Natural killer cell (primary cell): Measurements from ENCODE around the gene ZSWIM4. TPM values are rescaled to one million over a fixed set of nuclear protein-coding genes. Genes with fewer than 3 reads are reported as not detected.
"Not testable (repeated sequence)": the region's sequence is repeated elsewhere in the genome, so short reads cannot be mapped to it uniquely, and the experiment has no call there.

Experiments
- ATAC-seq, 3 donors: fragments of 150-1000 bp in 2 of 3; fragments of 200-7000 bp in 1 of 3; cut with Tn5 transposase; 1 replicate in 1 of 3; 2 replicates in 2 of 3; pipeline ENCODE4 v1.10.0; 2021; ENCODE audit warnings: mild to moderate bottlenecking in 2 of 3, moderate library complexity in 2 of 3
- DNase-seq, 2 donors: peaks; one replicate each; pipeline versions ENCODE4 v3.0.0 to v3.0.0-alpha.2; 2013 to 2021; ENCODE audit warnings: mixed read lengths in 1 of 2
- H3K27ac ChIP-seq: one replicate; pipeline ENCODE4 v1.5.1; 2013; ENCODE audit warnings: mild to moderate bottlenecking, low read length
- H3K27me3 ChIP-seq: one replicate; pipeline ENCODE4 v1.6.1; 2013; ENCODE audit warnings: low read length; ENCODE audit not compliant: control insufficient read depth, insufficient read depth
- H3K36me3 ChIP-seq: one replicate; pipeline ENCODE4 v1.6.1; 2013; ENCODE audit warnings: low read length; ENCODE audit not compliant: control insufficient read depth, insufficient read depth
- H3K4me1 ChIP-seq: one replicate; pipeline ENCODE4 v1.6.1; 2013; ENCODE audit warnings: low read length; ENCODE audit not compliant: control insufficient read depth, insufficient read depth
- H3K4me3 ChIP-seq: one replicate; pipeline ENCODE4 v1.5.1; 2013; ENCODE audit warnings: low read length
- H3K9me3 ChIP-seq: one replicate; pipeline ENCODE4 v1.6.1; 2013; ENCODE audit warnings: low read length; ENCODE audit not compliant: control insufficient read depth, insufficient read depth
- H3K27ac Mint-ChIP-seq, 2 donors: one replicate each; pipeline ENCODE4 v1.8.0; 2022; ENCODE audit warnings: mild to moderate bottlenecking in 2 of 2, mixed read lengths in 2 of 2, moderate library complexity in 1 of 2
- H3K27me3 Mint-ChIP-seq, 2 donors: one replicate each; pipeline ENCODE4 v1.8.0; 2022; ENCODE audit warnings: low read depth in 2 of 2, mixed read lengths in 2 of 2
- H3K36me3 Mint-ChIP-seq: one replicate; pipeline ENCODE4 v1.8.0; 2022; ENCODE audit warnings: mixed read lengths
- H3K4me1 Mint-ChIP-seq, 2 donors: one replicate each; pipeline ENCODE4 v1.8.0; 2022; ENCODE audit warnings: mixed read lengths in 2 of 2
- H3K4me3 Mint-ChIP-seq: one replicate; pipeline ENCODE4 v1.8.0; 2022; ENCODE audit warnings: mild to moderate bottlenecking, moderate library complexity, mixed read lengths
- H3K9me3 Mint-ChIP-seq, 2 donors: one replicate each; pipeline ENCODE4 v1.8.0; 2022; ENCODE audit warnings: mixed read lengths in 2 of 2
- WGBS: methylation state at CpG from one replicate; pipeline ENCODE4 v1.1.7; 2013; ENCODE audit warnings: missing lambda C conversion rate; ENCODE audit not compliant: insufficient coverage; 5-methylcytosine and 5-hydroxymethylcytosine counted together
- intact Hi-C: fragments of 100-400 bp; cut with micrococcal nuclease; formaldehyde crosslinking; loops from one replicate; pipeline ENCODE4 v1.14.2; 2022
- total RNA-seq, 4 donors: library from RNA; stranded (reverse); fragments of 120-200 nt in 1 of 4; gene quantifications; one replicate each; pipeline versions ENCODE4 v1.2.3 to v1.2.4, GENCODE V29; 2013 to 2022
- TF ChIP-seq, protein P1 (sequence below): fragments of 200-600 bp; IDR thresholded peaks from one replicate; pipeline ENCODE4 v1.8.0; 2022; ENCODE audit warnings: antibody characterized with exemption

ZSWIM4 gene
- total RNA-seq, 3 donors from 2014 or later (not counting 1 experiment from before 2014, with no cell fraction given), result 5.8 to 5.9 (median 5.9) TPM

DNA sequence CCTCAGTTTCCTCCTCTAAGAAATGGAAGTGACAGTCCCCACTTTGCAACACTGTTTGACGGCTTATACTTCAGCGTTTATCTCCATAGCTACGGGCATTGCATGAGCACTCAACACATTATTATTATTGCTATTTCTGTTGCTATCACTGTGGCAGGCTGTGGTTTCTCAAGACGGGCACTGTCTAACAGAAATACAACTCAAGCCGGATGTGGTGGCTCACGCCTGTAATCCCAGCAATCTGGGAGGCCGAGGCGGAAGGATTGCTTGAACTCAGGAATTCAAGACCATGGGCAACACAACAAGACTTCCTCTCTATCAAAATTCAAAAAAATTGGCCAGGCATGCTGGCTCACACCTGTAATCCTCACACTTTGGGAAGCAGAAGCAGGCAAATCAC lies 4.9 kb upstream of the ZSWIM4 start:
- no peaks in the 10 kb centered on the region for H3K36me3 Mint-ChIP-seq
- H3K9me3 Mint-ChIP-seq, result no peaks in the 10 kb centered on the region
- Histone ChIP-seq H3K36me3 (no peaks in the 10 kb centered on the region), H3K27ac (peak overlapping the region; percentile 63), H3K27me3 (no peaks in the 10 kb centered on the region), H3K4me1 (peaks cover 49% of the 10 kb centered on the region), H3K4me3 (no peak overlapping the region), H3K9me3 (no peaks in the 10 kb centered on the region)
- TF ChIP-seq, protein P1, sequence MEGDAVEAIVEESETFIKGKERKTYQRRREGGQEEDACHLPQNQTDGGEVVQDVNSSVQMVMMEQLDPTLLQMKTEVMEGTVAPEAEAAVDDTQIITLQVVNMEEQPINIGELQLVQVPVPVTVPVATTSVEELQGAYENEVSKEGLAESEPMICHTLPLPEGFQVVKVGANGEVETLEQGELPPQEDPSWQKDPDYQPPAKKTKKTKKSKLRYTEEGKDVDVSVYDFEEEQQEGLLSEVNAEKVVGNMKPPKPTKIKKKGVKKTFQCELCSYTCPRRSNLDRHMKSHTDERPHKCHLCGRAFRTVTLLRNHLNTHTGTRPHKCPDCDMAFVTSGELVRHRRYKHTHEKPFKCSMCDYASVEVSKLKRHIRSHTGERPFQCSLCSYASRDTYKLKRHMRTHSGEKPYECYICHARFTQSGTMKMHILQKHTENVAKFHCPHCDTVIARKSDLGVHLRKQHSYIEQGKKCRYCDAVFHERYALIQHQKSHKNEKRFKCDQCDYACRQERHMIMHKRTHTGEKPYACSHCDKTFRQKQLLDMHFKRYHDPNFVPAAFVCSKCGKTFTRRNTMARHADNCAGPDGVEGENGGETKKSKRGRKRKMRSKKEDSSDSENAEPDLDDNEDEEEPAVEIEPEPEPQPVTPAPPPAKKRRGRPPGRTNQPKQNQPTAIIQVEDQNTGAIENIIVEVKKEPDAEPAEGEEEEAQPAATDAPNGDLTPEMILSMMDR, result no peak
- WGBS, result 28% methylated on average over 8 of the region's 8 CpGs
- DNase-seq, result peak; percentile 65 to 81
- H3K27ac Mint-ChIP-seq, result peak overlapping the region; percentile 93 to 96
- peaks cover 32 to 41% of the 10 kb centered on the region in 2 donors for H3K4me1 Mint-ChIP-seq
- peak overlapping the region; percentile 92 for H3K4me3 Mint-ChIP-seq
- intact Hi-C loops, result loop anchor here (2.0 kb wide), 1 partner anchor 56 kb away; no protein-coding TSS in a partner anchor
- peak; percentile 35 to 62 (median 59) for ATAC-seq
- H3K27me3 Mint-ChIP-seq, result no peaks in the 10 kb centered on the region

DNA sequence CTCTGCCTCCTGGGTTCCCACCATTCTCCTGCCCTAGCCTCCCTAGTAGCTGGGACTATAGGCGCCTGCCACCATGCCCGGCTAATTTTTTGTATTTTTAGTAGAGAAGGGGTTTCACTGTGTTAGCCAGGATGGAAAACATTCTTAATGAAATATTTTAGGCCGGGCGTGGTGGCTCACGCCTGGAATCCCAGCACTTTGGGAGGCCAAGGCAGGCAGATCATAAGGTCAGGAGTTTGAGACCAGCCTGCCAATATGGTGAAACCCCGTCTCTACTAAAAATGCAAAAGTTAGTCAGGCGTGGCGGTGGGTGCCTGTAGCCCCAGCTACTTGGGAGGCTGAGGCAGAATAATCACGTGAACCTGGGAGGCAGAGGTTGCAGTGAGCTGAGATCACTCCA lies 1.9 kb upstream of the ZSWIM4 start:
- H3K27ac Mint-ChIP-seq, ATAC-seq, H3K9me3 ChIP-seq, H3K36me3 Mint-ChIP-seq, DNase-seq, H3K4me3 ChIP-seq, H3K27me3 ChIP-seq, intact Hi-C loops, H3K4me3 Mint-ChIP-seq, H3K27me3 Mint-ChIP-seq, H3K36me3 ChIP-seq, H3K27ac ChIP-seq, H3K9me3 Mint-ChIP-seq: not testable (repeated sequence)
- 98% methylated on average over 8 of the region's 9 CpGs for WGBS
- H3K4me1 ChIP-seq, result peaks cover 49% of the 10 kb centered on the region
- H3K4me1 Mint-ChIP-seq, result peaks cover 34 to 47% of the 10 kb centered on the region in 2 donors

DNA sequence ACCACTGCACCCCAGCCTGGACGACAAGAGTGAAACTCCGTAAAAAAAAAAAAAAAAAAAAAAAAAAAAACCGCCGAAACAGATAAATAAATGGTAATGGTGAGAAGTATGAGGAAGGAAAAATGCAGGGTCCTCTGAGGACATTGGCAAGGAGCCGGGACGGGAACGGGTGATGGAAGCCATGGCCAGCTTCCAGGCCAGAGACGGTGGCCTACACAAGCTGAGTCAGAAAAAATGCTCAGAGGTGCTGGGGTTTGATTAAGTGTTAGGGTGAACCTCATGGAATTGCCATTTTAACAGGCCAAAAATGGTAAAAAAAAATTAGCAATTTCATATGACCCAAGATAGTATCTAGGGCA lies 866 bp upstream of the ZSWIM4 start:
- Histone ChIP-seq H3K4me3 (peak overlapping the region; percentile 69), H3K36me3 (no peaks in the 10 kb centered on the region), H3K27ac (peak overlapping the region; percentile 68), H3K9me3 (no peaks in the 10 kb centered on the region), H3K27me3 (no peaks in the 10 kb centered on the region), H3K4me1 (peaks cover 38% of the 10 kb centered on the region)
- Mint-ChIP-seq H3K27me3 (no peaks in the 10 kb centered on the region), H3K4me3 (peak overlapping the region; percentile 94), H3K4me1 (peaks cover 28 to 38% of the 10 kb centered on the region in 2 donors), H3K27ac (peak overlapping the region; percentile 87 to 98), H3K9me3 (no peaks in the 10 kb centered on the region), H3K36me3 (no peaks in the 10 kb centered on the region)
- TF ChIP-seq, protein P1, result no peak
- WGBS, result 8% methylated on average over 8 of the region's 8 CpGs
- ATAC-seq (no peak), DNase-seq (peak in 1 of 2 donors; percentile 30)
- intact Hi-C loops, result no loop called here

DNA sequence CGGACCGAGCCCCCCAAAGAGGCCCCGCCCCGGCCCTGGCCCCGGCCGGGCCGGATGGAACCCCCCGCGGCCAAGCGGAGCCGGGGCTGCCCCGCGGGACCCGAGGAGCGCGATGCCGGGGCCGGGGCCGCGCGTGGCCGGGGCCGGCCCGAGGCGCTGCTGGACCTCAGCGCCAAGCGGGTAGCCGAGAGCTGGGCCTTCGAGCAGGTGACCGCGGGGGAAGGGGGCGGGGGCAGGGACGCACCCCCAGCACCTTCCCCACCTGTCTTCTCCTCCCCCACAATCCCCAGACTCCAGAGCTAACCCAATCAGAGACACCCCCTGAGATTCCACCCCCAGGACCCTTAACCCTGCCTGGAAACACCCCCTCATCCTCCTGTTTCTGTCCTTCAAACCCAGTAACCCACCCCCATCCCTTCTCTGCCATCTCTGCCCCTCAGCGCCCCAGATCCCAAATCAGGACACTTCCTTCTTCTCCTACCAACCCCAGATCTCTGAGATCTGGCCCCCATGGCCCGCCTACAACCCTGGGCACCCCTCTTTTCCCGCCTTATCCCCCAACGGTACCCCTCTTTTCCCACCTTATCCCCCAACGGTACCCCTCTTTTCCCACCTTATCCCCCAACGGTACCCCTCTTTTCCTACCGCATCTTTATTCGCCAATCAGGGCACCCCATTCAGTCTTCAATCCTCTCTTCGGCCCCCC lies 505 bp downstream of the ZSWIM4 start:
- Mint-ChIP-seq H3K4me1 (peaks cover 18 to 29% of the 10 kb centered on the region in 2 donors), H3K27me3 (no peaks in the 10 kb centered on the region), H3K36me3 (no peaks in the 10 kb centered on the region), H3K4me3 (peak overlapping the region; percentile 89), H3K27ac (peak overlapping the region; percentile 59 to 98), H3K9me3 (no peaks in the 10 kb centered on the region)
- Histone ChIP-seq H3K27me3 (no peaks in the 10 kb centered on the region), H3K4me1 (peaks cover 25% of the 10 kb centered on the region), H3K4me3 (peak overlapping the region; percentile 69), H3K9me3 (no peaks in the 10 kb centered on the region), H3K27ac (peak overlapping the region; percentile 44), H3K36me3 (no peaks in the 10 kb centered on the region)
- 2% methylated on average over 42 of the region's 42 CpGs for whole genome bisulfite sequencing
- peak; percentile 17 to 34 (median 22) for ATAC-seq
- TF ChIP-seq, protein P1, result no peak
- DNase-seq, result peak in 1 of 2 donors; percentile 41
- intact Hi-C loops, result loop anchor here (1.0 kb wide), 1 partner anchor 21 kb away; the partner anchor contains the start of gene C19orf53
